HG03442 (cell line): ENCODE data around the gene LRRC1.
"Not testable (repeated sequence)": the region's sequence is repeated elsewhere in the genome, so short reads cannot be mapped to it uniquely, and the experiment has no call there.

Experiments
- ATAC-seq: cut with Tn5 transposase; IDR thresholded peaks from one replicate; pipeline ENCODE4 v1.9.1; 2021; ENCODE audit warnings: mild to moderate bottlenecking, moderate library complexity; ENCODE audit not compliant: unreplicated experiment

LRRC1 gene

DNA sequence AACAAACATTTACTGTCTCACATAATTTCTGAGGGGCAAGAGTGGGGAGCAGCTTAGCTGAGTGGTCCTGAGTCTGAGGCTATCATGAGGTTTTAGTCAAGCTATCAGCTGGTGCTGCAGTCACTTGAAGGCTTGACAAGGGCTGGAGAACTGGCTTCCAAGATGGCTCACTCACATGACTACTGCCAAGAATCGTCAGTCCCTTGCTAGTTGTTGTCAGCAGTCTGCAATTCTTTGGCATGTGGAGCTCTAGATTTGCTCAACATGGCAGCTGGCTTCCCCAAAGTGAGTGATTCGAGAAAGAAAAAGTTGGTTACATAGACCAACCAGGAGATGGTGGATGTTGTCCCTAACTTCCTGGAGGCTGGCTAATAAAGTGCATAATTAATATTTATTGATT is 2.8 kb upstream of the LRRC1 start:
- no peak for ATAC-seq

- ATAC-seq = no peak
These were observed 1.9 kb upstream of the LRRC1 start for GRCh38 chr6:53792973-53793317.

DNA sequence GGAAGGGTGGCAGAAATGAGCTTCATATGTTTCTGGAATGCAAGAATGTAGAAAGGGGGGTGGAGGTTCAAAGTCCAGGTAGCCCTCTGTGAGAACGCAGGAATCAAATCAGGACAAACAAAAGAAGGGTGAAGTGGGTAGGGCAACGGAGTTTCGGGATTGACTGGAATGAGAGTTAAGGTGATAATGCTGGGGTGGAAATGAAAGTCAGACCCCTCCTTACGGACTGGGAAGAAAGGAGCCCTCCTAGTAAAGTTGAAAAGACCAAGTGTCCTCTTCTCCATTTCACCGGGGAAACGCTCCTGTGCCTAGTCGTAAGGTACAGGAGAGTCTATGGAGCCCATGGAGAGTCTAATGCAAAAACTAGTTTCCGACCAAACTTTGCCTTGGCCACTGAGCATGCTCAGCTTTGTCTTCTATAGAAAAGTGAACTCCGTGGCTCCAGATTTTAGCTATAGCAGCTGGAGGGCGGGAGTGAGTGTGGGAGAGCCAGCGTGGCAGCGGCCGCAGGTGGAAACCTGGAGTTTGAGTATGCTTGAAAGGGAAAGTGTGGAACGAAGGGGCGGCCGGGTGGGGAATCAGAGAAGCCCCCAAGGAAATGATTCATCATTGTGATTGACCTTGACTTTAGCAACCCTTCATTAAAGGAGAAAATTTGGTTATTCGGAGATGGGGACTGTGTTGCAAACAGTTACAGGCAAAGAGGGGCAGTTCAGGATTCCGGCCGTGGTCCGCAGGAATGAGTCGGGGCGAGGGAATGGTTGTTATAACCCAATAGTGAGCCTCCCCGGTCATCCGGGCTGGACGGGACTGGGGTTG is 1.3 kb upstream of the LRRC1 start:
- ATAC-seq = no peak

GRCh38 chr6:53794137-53794719 is 577 bp upstream of the LRRC1 start:
- ATAC-seq = peak; percentile 44

DNA sequence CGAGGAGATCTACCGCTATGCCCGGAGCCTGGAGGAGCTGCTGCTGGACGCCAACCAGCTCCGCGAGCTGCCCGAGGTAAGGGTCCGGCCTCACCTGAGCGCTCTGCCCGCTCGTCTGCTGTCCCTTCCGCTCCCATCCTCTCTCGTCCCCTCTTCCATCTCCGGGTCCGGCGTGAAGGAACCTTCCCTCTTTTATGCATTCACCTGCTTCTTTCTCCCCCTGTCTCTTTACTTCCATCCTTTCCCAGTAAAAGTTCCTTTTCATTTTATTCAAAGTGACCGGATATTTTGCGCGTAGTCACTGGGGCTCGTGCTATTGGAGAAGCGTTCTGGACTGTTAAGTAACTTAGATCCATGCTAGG is 516 bp downstream of the LRRC1 start:
- ATAC-seq = peak; percentile 18

DNA sequence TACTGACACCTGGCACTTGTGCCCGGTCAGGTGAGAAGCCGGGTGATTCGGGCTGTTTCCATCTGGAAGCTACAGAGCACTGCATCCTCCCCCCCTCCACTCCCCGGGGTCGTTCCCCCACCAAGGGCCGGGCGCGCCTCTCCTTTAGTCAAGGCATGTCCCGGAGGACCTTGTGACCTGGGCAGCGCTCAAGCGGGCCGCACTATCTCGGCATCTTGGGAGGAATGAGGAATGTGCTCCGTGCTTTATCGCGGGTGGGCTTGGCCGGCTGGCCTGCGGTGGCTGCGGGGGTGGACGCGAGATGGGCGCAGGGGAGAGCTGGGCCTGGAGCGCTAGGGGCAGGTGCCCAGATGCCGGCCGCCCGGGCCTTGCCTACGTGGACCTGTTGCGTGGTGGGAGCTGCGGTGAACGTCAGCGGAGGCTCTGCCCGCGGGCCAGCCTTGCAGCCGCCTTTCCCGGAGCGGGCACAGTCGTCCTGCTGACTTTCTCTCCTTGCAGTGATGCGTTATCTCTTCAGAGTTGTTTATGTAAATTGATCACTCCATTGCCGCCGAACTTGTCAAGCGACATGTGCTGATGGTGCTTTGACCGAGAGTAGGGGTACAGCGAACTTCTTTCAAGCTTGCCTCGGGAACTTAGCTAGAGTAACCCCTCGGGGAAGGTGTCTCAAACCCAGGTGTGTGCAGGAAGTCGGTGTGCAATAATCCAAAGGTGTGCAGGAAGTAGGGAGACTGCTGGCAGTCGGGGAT is 1.1 kb downstream of the LRRC1 start:
- no peak for ATAC-seq

- ATAC-seq = no peak
These were observed 1.6 kb downstream of the LRRC1 start for GRCh38 chr6:53796451-53796780.

GRCh38 chr6:53796791-53797190 is 2.0 kb downstream of the LRRC1 start:
- ATAC-seq = no peak

DNA sequence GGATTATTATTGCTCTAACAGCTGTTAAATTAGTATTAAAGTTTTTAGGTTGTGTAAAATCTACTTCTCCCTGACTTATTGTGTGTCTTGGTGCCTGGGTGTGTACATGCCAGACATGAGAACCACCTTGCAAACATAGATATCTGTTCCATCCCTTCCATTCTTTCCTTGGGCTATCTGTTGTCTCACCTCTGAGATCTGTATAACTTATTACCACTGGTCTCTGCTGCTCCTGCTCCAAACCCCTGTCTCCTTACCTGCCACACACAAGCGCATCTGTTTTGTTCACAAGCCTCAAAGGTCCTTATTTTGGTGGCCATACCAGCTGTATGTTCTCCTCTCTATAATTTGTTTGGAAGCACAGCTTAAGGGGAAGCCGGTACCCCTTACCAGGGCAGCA is 2.5 kb downstream of the LRRC1 start:
- no peak for ATAC-seq

GRCh38 chr6:53799340-53799739 is 4.5 kb downstream of the LRRC1 start:
- ATAC-seq = no peak

DNA sequence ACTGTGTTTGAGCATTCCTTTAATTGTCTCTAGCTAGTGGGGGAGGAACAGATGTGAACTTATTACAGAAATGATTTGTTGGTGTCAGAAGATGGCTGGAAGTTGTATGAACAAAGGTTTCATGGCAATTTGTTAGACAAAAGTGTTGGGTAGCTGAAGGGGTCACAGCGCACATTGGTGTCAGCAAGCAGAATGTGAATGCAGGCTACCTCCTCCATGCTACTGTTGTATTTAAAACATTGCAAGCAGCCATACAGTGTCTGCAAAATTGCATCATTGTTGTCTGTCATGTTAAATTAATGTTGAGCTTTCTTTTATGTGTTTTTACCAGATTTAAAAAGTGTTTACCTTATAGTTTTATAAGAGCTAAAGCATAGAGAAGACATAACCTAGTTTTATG is 6.2 kb downstream of the LRRC1 start:
- no peak for ATAC-seq

- ATAC-seq = no peak
These were observed 7.8 kb downstream of the LRRC1 start for GRCh38 chr6:53802582-53802981.

DNA sequence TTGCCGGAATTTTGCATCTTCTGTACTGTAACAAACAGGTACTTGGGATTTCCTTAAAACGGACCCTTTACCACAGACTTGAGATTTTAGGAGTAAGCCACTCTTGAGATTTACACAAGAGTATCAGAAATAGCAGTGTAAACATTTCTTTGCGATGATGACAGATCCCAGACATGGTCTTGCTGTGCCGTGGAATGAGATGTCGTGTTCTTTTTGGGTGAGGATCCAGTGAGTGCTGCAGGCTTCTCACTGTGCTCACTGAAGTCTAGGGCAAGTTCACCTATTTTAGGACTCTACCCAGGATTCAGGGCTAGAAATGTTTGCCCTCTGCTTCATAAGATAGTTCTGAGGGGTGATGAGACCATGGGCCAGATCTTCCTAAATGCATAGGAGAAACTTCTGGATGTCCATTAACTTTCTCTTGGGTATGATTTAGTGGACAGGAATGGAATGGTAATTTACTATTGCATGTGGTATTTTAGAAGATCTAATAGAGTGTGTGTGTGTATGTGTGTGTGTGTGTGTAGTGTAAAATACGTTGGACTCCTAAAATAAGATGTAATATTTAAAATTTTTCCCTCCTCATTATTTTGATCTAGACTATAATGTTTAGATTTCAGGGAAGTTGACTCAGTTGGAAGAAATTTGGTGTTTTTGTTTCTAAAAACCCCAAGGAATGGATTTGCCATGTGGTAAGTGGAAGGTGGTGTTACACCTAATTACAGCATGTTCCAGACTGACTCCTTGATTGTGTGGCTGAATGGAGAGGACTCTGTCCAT is 8.5 kb downstream of the LRRC1 start:
- ATAC-seq = no peak

DNA sequence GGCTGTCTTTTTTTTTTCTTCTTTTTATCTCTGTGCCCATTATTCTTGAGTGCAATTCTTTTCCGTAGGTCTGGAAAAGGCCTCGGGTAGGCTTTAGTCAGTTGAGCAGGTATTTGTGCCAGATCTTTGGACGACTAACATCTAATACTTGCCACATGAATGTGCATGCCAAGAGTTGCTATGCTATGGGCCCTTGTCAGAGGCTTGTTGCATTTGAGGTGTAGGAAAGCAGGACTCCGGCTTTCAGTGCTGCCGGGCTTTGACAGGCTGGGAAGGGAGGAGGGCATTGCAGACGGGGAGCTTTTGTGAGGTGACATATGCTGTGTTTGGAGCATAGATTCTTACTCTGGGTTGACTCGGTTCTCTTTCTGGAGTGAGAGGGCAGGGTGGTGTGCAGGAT is 10.2 kb downstream of the LRRC1 start:
- ATAC-seq = no peak

- ATAC-seq = no peak
These were observed 10.9 kb downstream of the LRRC1 start for GRCh38 chr6:53805725-53806124.

- not testable (repeated sequence) for ATAC-seq
These were observed 12.8 kb downstream of the LRRC1 start for GRCh38 chr6:53807606-53808005.

GRCh38 chr6:53808302-53808881 is 13.6 kb downstream of the LRRC1 start:
- ATAC-seq = no peak

GRCh38 chr6:53809691-53810090 is 14.9 kb downstream of the LRRC1 start:
- ATAC-seq = no peak

DNA sequence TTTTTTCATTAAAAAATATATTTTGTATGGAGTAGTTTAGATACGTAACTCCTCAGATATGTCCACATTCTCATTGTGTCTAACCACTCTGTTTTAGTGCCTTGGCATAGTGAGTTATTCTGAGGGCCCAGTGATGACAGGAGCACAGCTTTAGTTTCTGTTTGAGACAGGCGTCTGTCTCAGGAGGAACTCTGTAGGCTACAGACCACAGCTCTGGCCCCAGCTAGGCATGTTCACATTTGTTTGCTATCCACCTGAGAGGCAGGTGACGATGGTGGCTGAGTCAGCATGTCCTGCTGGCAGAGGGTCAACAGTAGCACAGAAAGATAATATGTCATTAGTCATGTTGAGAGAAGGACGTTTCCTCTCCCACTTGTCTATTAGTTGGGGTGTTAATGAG is 16.3 kb downstream of the LRRC1 start:
- peak; percentile 92 for ATAC-seq

DNA sequence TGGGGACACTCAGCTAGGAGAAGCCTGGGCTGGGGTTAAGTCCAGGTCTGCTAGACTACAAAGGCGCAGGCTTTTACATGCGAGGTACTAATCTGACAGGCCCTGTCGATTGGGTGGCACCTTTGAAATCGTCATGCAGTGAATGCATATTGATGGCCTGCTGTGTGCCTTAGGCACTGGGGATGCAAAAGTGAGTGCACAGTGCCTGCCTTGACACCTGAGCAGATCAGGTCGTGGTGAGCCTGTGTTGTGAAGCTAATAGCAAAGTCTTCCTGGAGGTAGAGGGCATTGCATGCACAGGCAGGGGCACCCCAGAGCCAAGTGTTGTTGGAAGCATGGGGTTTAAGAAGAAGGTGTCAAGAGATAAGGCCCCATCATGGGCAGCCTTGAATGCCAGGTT is 16.9 kb downstream of the LRRC1 start:
- no peak for ATAC-seq

DNA sequence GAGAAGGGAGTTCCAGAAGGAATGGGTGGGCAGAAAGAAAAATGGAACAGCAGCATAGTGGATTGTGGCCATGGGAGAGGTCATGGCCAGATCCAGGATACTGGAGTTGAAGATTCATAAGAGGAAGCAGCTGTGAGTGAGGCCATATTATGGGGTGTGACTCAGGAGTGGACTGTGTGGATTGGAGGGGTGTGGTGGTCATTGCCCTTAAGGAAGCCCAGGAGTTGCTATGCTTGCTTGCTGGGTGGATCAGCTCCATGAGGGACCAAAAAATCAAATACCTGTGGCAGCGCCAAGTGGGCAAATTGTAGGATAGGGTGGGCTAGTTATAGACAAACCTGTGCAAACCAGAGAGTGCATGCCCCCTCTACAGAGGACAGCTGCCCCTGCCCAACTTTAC is 18.3 kb downstream of the LRRC1 start:
- no peak for ATAC-seq
